H54 (cell line): ENCODE data around the gene RWDD4.
A peak's percentile ranks its signal among the peaks of the same experiment; 100 is the strongest.

Experiments used
- DNase-seq: peaks from one replicate; pipeline ENCODE4 v3.0.0; 2011; ENCODE audit warnings: low spot score, mixed read lengths; ENCODE audit not compliant: insufficient read length
- FAIRE-seq: peaks from 3 replicates; lab custom pipeline; 2011; peaks lifted over from hg19 to GRCh38; lab: Jason Lieb, UNC
- POLR2A ChIP-seq: IDR thresholded peaks from 2 replicates; pipeline ENCODE4 v1.6.1; 2011; ENCODE audit warnings: low read depth, mild to moderate bottlenecking, low read length

Gene RWDD4

DNA sequence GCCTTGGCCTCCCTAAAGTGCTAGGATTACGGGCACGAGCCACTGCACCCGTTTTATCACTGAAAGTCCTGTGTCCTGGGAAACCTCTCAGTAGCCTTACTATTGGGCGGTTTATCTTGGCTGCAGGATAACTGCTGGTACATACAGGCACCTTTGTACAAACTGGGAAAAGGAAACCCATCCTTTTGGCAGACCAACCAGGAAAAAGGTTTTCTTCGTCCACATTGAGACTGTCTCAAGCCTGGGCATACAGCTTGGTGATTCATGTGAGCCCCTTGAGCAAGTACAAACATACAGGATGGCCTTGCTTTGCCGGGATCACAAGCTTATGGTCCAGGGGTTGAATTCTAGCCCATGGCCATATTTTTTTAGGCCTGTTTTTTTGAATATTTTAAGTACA is 32.8 kb downstream of the RWDD4 start:
- DNase-seq = no peak
- TF ChIP-seq POLR2A = no peak
- FAIRE-seq = no peak

DNA sequence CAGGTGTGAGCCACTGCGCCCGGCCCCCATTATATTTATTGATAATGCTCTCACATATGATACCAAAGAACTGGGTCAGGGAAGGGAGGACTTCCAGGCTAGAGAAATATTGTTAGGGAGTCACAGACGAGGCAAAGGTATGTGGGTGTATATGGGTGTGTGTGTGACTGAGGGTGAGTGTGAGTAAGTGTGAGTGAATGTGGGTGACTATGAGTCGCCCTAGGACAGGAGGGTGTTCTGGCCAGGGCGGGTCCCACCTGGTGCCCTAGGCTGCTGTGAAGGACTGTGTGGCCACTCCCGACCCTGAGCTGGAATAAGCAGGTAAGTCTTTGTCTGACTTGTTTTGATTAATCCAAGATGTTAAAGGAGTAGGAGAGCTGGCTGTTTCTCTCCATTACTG is 34.4 kb downstream of the RWDD4 start:
- TF ChIP-seq POLR2A = no peak
- FAIRE-seq = no peak
- no peak for DNase-seq

DNA sequence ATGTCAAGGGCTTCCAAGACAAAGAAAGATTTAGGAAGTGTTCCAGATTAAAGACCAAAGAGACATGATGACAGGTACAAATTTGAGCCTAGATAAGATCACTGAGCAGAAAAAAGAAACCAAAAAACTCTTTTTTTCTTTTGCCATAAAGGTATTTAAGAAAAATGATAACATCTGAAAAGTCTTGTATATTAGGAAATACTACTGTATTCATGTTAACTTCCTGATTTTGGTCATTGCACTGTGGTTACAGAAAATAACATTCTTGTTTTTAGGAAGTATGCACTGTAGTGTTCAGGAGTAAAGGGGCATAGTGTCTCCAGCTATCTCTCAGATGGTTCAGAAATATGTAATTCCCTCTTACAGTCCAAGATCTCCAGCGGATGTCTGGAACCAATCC is 37.1 kb downstream of the RWDD4 start:
- DNase-seq = no peak
- TF ChIP-seq POLR2A = no peak
- no peak for FAIRE-seq

DNA sequence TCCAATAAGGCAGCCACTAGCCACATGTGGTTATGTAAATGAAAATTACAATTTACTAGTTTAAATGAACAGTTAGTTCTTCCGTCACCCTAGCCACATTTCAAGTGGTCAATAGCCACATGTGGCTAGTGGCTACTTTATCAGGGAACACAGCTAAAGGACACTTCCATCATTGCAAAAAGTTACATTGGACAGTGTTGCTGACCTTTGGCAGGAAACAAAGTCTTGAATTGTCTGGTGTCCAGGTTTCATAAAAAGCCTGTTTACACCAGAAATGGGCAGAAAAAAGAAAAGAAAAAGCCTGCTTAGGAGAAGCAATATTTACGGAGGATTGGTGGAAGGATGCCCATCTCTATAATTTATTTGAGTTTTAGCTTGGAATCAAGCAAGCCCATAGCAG is 38.6 kb downstream of the RWDD4 start:
- FAIRE-seq (no peak), DNase-seq (no peak)
- no peak for TF ChIP-seq POLR2A

DNA sequence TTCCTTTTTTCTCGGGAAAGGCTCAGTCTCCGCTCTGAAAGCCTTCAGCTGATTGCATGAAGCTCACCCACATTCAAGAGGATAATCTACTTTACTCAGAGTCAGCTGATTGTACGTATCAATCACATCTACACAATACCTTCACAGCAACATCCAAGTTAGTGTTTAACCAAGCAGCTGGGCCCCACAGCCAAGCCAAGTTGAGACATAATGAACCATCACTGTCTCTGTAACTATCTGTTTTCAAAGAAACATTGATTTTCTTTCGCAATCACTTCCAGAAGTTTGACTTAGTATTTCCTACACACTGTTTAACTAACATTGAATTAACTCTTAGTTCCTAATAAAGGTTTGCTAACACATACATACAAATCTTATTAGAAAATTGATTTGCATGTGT is 40.3 kb downstream of the RWDD4 start:
- no peak for FAIRE-seq
- DNase-seq = no peak
- no peak for TF ChIP-seq POLR2A

DNA sequence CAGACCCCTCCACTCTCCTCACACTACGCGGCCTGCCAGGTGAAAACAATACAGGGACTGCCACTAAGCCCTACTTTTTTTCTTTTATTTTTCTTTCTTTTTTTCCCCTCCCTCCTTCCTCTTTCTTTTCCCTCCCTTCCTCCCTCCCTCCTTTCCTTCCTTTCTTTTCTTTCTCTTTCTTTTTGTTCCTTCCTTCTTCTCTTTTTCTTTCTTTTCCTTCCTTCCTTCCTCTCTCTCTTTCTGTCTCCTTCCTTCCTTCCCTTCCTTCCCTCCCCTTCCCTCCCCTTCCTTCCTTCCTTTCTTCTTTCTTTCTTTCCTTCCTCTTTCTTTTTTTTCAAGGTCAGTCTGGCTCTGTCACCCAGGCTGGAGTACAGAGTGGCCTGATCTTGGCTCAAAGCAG is 41.9 kb downstream of the RWDD4 start:
- DNase-seq (no peak), FAIRE-seq (no peak)
- no peak for TF ChIP-seq POLR2A

DNA sequence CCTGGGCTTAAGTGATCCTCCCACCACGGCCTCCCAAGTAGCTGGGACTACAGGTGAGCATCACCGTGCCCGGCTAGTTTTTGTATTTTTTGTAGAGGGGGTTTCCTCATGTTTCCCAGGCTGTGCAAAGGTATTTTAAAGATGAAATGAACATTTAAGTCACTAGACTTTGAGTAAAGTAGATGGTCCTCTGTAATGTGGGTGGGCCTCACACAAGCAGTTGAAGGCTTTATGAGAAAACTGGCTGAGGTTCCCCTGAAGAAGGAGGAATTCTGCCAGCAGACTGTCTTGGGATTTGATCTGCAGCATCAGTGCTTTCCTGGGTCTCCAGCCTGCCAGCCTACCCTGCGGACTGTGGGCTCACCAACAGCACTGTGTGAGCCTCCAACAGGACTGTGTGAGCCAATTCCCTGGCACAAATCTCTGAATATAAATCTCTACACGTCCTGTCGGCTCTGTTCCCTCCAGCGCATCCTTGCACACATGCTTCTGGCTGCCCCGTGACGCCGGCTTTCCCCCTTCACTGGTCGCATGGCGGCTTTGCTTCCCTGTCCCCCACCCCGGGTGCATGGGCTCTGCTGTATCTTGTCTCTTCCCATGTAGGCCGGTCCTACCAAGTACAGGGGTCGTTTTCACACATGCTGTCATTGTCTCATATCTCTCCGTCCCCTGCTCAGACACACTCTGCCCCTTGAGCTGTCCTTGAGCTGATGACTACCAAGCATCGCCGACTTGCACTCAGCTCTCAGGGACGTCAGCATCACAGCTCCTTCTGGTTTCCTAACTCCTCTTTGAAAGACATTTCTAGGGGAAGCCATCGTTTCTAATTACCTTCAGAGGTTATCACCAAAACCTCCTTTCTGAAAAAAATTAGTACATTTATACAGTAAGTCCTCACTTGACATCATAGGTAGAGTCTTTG is 46.4 kb downstream of the RWDD4 start:
- no peak for FAIRE-seq
- no peak for TF ChIP-seq POLR2A
- DNase-seq = no peak

DNA sequence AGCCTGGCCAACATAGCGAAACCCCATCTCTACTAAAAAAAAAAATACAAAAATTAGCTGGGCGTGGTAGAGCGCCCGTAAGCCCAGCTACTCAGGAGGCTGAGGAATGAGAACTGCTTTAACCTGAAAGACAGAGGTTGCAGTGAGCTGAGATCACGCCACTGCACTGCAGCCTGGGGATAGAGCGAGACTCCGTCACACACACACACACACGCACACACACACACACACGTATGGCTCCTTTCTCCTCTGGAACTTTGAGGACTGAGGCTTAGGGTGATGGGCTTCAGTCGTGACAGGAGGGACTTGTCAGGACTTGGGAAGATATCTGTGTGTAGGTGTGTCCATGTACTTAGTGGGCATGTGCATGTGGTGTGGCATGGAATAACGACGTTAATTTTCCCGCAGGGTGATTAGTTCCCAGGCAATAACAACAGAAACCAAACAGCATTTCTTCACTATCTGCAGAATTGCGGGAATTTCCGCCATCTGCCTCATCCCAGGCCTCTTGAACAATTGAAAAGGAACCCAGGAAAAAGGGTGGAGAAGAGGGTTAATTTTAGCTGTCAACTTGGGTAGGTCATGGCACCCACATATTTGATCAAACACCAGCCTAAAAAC is 47.7 kb downstream of the RWDD4 start:
- no peak for FAIRE-seq
- no peak for DNase-seq
- no peak for TF ChIP-seq POLR2A

DNA sequence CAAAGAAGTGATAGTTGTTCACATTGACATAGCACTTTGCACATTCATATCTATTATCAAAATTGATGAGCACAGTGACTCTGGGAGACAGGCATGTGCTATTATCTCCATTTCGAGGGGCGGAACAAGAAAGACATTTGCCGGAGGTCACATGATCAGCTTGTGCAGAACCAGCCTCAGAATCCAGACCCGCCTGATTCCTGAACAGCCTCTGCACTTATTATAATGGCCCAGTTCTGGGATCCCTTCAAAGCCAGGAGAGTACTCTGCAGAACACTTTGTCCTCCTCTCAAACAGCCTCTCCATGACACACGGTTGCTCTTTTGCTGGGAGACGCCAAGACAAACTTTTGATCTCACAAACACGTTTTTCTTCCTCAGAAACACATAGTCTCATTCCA is 48.4 kb downstream of the RWDD4 start:
- TF ChIP-seq POLR2A = no peak
- DNase-seq (no peak), FAIRE-seq (no peak)

DNA sequence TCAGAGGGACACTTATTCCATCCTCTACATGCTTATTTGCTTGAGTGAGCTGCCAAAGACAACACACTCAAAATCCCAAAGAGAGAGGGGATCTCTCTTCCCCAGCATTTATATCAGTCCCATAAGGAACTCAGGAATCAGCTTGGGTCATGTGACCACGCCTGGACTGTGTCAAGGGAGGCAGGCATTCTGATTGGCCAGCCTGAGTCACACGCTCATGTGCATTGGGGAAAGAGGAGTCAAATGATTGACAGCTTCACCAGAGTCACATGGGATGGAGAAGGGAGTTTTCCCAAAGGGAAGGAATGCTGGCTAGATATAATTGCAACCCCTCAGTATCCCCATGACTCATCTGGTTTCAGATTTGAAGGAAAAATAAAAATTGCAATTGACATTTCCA is 49.0 kb downstream of the RWDD4 start:
- DNase-seq = peak; percentile 5
- FAIRE-seq = no peak
- no peak for TF ChIP-seq POLR2A

DNA sequence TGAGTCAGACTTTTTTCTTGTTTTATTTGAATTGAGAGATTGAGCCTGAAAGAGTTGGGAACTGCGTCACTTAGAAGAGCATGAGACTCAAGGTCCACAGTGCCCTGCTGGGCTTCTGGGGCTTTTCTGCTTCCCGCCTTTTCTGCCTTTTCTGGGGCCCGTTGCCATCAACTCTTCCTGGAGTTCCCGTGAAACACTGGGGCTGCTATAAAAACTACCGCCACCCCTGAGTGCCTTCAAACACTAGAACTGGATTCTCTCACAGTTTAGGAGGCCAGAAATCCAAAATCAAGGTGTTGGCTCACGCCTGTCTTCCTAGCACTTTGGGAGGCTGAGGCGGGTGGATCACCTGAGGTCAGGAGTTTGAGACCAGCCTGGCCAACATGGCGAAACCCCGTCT is 49.8 kb downstream of the RWDD4 start:
- TF ChIP-seq POLR2A = no peak
- no peak for FAIRE-seq

DNA sequence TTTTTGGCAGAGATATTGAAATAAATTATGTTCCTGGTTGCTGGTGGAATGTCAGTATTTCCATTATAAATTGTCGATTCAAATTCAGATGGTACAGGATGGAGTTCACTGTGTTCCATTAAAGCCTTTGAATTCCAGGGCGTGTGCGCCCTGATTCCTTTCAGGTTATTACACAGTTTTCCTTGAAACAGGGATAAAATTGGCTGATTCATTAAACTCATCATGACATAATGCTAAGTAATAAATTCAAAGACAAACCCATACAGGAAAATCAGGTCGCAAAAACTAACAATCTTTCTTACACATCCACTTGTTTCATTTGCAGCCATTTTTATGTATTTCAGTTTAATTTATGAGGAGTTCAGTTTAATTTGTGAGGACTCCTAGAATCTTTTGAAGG is 51.1 kb downstream of the RWDD4 start:
- FAIRE-seq = no peak
- TF ChIP-seq POLR2A = no peak
- no peak for DNase-seq

More for the DNA sequence above, 49.8 kb downstream of the RWDD4 start:
- DNase-seq = no peak

DNA sequence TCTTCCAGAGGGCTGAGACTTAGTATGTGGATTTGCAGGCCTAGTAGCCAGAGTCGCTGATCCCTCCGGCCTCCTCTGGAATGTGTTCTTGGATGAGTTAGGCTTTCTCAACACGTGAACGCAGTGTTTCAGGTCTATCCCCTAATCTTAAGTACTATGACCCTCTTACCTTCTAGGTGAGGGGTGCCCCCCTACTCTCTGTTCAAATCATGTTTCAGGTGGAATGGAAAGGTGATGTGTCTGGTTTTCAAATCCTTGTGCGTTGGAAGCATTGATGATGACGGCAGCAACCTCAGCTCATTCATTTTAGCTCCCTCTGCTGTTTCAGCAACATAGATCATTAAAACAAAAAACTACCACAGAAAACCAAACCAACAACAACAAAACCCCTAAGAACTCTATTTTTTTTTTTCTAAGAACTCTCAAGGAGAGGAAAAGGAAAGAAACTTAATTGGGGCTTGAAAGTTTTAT is 56.4 kb downstream of the RWDD4 start:
- no peak for TF ChIP-seq POLR2A
- FAIRE-seq = no peak
- DNase-seq = no peak

DNA sequence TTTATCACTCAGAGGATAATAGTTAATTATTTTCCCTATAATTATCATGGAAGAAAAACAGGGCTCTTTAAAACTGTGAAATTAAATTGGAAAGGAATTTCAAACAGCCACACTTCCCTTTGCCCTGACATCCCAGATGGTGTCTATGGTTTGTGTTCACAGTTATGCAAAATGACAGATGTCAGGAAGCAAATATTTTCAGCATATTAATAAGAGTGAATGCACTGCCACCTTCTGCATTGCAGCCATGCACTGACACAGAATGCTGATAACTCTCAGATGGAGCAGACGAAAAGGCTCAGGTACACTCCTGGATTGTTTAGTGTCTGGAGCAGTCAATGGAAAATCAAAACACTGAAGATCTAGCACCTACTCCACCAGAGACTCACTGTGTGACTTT is 57.6 kb downstream of the RWDD4 start:
- TF ChIP-seq POLR2A = no peak
- DNase-seq (no peak), FAIRE-seq (no peak)
